ENCODE measurements around the gene ESPN.
A peak's percentile ranks its signal among the peaks of the same experiment; 100 is the strongest.

- TF ChIP-seq CTCF (IDR thresholded peaks at IDR 0.05) (peak; percentile 79 to 89 (median 86)), EP300 (IDR thresholded peaks at IDR 0.05) (no peak), POLR2A (IDR thresholded peaks at IDR 0.05) (no peak)
Measured at GRCh38 chr1:6486433-6487011, 61.9 kb downstream of the ESPN start.
